ENCODE data around the gene NFATC2IP.
A peak's percentile ranks its signal among the peaks of the same experiment; 100 is the strongest.
"Not testable (repeated sequence)": the region's sequence is repeated elsewhere in the genome, so short reads cannot be mapped to it uniquely, and the experiment has no call there.

Gene NFATC2IP

DNA sequence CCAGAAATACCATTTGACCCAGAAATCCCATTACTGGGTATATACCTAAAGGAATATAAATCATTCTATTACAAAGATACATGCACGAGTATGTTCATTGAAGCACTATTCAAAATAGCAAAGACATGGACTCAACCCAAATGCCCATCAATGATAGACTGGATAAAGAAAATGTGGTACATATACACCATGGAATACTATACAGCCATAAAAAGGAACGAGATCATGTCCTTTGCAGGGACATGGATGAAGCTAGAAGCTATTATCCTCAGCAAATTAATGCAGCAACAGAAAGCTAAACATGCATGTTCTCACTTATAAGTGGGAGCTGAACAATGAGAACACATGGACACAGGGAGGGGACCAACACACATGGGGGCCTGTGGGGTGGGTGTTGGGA, 24.5 kb upstream of the NFATC2IP start:
- DNase-seq = not testable (repeated sequence)

DNA sequence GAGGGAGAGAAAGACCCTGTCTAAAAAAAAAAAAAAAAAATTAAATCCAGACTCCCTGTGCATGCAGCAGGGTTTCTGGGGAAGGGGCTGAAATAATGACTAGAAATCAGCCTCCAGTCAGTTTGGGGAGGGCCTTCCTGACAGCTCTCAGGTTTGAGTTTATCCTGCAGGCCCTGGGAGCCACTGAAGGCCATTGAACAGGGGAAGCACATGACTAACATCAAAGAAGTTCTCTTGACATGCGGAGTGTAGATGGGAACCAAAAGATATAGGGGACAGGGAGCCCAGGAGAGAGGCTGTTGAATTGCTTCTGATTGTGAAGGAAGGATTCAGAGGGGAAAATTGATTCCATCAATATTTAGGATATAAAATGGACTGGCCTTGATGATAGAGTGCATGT, 22.9 kb upstream of the NFATC2IP start:
- DNase-seq = no peak

DNA sequence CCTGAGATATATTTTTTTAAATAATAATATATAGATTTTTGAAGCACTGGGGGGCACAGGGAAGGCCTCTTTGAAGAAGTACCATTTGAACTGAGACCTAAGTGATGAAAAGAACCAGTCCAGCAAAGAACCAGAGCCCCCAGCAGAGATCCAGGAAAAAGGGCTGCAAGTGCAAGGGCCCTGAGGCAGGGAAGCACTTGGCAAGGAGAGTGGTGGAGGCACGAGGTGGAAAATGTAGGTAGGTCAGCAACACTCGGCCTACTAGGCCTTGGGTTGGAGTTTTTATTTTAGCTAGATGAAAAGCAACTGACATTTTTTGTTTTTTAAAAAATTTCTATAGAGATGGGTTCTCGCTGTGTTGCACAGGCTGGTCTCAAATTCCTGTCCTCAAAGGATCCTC, 20.5 kb upstream of the NFATC2IP start:
- no peak for DNase-seq

DNA sequence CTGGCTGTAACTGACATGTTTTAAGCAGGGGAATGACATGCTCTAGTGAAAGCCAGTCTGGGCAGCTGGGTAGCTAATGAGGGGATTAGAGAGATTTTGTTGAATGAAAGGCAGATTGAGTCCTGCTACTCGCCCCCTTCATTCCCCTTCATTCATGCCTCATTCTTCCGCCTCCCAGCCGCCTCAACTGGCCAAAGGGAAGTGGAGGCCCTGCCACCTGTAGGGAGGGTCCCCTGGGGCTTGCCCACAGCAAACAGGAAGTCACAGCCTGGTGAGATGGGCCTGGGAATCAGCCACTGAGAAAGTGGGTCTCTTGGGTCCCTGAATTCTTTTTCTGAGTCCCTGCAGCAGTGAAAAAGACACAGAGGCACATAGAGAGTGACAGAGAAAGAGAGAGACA, 20.1 kb upstream of the NFATC2IP start:
- no peak for DNase-seq

DNA sequence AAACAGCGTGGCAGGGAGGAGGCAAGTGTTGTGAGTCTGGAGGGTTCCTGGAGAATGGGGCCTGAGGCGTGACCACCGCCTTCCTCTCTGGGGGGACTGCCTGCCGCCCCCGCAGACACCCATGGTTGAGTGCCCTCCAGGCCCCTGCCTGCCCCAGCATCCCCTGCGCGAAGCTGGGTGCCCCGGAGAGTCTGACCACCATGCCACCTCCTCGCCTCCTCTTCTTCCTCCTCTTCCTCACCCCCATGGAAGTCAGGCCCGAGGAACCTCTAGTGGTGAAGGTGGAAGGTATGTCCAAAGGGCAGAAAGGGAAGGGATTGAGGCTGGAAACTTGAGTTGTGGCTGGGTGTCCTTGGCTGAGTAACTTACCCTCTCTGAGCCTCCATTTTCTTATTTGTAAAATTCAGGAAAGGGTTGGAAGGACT, 18.9 kb upstream of the NFATC2IP start, which contains the start of gene CD19:
TSS of gene CD19 (plus strand) at position 171 of the 425 bp plus-strand sequence. CDS start at position 201, 30 bp downstream.
- no peak for DNase-seq

DNA sequence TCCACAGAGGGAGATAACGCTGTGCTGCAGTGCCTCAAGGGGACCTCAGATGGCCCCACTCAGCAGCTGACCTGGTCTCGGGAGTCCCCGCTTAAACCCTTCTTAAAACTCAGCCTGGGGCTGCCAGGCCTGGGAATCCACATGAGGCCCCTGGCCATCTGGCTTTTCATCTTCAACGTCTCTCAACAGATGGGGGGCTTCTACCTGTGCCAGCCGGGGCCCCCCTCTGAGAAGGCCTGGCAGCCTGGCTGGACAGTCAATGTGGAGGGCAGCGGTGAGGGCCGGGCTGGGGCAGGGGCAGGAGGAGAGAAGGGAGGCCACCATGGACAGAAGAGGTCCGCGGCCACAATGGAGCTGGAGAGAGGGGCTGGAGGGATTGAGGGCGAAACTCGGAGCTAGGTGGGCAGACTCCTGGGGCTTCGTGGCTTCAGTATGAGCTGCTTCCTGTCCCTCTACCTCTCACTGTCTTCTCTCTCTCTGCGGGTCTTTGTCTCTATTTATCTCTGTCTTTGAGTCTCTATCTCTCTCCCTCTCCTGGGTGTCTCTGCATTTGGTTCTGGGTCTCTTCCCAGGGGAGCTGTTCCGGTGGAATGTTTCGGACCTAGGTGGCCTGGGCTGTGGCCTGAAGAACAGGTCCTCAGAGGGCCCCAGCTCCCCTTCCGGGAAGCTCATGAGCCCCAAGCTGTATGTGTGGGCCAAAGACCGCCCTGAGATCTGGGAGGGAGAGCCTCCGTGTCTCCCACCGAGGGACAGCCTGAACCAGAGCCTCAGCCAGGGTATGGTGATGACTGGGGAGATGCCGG, 18.2 kb upstream of the NFATC2IP start:
- DNase-seq = no peak

DNA sequence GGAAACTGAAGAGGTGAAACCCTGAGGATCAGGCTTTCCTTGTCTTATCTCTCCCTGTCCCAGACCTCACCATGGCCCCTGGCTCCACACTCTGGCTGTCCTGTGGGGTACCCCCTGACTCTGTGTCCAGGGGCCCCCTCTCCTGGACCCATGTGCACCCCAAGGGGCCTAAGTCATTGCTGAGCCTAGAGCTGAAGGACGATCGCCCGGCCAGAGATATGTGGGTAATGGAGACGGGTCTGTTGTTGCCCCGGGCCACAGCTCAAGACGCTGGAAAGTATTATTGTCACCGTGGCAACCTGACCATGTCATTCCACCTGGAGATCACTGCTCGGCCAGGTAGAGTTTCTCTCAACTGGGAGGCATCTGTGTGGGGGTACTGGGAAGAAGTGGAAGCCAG, 17.6 kb upstream of the NFATC2IP start:
- no peak for DNase-seq

DNA sequence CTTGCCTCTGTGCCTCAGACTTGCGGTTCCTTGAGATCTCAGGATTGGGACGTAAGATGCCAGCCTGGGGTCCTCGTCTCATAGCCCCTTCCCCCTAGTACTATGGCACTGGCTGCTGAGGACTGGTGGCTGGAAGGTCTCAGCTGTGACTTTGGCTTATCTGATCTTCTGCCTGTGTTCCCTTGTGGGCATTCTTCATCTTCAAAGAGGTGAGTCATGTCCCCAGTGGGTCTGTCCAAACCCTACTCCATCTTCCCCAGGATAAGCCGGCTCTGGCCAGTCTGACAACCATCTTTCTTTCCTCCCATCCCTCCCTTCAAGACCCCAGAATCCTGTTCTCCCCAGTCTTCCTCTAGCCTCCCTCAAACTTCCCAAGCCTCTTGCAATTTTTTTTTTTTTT, 15.4 kb upstream of the NFATC2IP start:
- no peak for DNase-seq

DNA sequence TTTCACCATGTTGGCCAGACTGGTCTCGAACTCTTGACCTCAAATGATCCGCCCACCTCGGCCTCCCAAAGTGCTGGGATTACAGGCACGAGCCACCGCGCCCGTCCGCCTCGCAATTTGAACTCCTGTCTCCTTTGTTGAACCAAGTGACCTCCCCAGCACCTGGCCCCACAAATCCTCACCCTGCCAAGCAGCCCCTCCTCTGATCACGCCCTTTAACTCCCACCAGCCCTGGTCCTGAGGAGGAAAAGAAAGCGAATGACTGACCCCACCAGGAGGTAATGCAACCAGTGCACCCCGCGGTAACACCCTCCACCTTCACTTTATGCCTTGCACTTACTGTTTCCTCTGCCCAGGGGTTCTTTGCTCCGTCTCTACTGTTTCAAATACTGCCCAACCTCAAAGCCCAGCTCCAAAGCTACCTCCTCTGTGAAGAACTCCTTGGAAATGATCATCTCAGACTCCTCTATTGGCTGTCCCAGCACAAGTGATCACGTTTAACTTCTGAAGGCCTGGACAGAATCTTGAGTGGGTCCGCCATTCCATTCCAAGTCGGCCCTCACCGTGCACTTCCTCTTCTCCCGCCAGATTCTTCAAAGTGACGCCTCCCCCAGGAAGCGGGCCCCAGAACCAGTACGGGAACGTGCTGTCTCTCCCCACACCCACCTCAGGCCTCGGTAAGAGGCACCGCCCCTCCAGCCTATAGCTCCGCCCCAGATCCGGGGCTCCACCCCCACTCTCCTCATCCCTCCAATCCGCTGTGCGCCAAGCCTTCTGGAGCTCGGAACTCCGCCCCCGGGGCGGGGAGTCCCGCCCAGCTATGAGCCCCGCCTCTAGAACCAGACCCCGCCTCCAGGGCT, 14.6 kb upstream of the NFATC2IP start:
- peak; percentile 87 to 90 for DNase-seq

DNA sequence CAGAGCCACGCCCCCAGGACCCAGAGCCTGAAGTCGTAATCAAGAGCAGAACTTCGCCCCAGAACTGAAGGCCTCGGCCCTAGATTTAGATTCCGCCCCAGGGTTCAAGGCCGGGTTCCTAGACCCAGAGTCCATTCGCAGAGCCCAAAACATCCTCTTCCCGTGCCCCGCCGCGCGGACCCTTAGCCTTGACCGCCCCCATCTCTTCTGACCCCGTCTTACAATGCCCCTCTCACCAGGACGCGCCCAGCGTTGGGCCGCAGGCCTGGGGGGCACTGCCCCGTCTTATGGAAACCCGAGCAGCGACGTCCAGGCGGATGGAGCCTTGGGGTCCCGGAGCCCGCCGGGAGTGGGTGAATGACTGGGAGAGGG, 14.0 kb upstream of the NFATC2IP start:
- no peak for DNase-seq

DNA sequence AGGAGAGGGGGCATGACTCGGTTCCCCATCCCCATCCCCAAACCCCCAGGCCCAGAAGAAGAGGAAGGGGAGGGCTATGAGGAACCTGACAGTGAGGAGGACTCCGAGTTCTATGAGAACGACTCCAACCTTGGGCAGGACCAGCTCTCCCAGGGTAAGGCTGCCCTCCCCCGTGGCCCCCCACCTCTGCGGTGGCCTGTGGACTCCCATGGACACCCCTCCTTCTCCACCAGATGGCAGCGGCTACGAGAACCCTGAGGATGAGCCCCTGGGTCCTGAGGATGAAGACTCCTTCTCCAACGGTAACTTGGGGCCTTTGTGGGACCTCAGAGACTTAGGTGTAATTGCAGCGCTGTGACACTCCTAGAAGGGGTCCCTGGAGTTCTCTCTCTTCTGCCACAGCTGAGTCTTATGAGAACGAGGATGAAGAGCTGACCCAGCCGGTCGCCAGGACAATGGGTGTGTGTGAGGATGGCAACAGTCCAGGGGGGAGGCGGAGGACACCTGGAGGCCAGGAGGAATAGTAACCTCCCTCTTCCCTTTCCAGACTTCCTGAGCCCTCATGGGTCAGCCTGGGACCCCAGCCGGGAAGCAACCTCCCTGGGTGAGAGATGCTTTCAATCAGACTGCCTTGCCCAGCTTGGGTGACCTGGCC, 13.4 kb upstream of the NFATC2IP start:
- DNase-seq = no peak

DNA sequence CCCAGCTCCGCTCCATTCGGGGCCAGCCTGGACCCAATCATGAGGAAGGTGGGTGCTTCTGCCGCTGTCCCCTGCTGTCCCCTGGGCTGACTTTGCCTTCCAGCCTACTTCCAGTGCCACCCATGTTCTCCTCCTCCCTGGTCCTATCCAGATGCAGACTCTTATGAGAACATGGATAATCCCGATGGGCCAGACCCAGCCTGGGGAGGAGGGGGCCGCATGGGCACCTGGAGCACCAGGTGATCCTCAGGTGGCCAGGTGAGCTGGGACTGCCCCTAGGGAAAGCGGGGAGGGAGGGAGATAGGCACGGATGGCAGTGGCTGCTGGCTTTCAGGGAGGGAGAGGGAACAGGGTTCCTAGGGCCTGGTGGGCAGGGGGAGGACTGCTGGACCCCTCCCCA, 12.0 kb upstream of the NFATC2IP start:
- no peak for DNase-seq

DNA sequence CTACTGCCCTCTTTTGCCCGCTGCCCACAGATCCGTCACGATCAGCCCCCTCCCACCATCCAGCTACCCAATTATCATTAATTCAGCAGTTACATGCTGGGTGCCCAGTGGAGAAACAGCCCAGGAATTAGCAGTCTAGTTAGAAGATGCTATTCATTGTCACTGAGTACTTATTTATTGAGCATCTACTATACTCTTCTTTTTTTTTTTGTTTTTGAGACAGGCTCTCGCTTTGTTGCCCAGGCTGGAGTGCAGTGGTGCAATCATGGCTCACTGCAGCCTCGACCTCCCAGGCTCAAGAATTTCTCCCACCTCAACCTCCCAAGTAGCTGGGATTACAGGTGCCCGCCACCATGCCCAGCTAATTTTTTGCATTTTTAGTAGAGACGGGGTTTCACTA, 10.9 kb upstream of the NFATC2IP start:
- not testable (repeated sequence) for DNase-seq

DNA sequence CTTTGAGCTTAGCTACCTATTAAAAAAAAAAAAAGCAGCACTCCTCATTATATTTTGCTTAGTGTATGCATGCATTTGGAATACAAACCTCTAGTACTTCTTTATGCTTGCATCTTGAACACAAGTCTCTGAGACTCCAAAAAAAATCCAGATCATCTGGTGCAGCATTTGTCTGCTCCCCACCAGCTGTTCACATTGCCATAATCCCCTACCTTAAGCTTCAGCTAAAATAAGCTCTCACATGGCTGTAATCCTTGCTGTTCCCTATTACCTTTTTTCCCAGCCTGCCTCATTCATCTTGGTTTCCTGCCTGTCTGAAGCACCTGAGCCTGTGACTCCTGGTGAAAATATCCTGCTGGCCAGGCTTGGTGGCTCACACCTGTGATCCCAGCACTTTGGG, 7.5 kb upstream of the NFATC2IP start:
- no peak for DNase-seq

DNA sequence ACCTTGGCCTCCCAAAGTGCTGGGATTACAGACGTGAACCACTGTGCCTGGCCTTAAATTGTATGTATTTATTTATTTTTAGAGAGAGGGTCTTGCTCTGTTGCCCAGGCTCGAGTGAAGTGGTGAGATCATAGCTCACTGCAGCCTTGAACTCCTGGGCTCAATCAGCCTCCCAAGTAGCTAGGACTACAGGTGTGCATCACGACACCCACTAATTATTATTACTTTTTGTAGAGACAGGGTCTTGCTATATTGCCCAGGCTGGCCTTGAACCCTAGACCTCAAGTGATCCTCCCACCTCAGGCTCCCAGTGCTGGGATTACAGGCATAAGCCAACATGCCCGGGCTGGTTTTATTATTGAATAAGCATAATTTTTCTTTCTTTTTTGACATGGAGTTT, 4.1 kb upstream of the NFATC2IP start:
- DNase-seq = no peak

DNA sequence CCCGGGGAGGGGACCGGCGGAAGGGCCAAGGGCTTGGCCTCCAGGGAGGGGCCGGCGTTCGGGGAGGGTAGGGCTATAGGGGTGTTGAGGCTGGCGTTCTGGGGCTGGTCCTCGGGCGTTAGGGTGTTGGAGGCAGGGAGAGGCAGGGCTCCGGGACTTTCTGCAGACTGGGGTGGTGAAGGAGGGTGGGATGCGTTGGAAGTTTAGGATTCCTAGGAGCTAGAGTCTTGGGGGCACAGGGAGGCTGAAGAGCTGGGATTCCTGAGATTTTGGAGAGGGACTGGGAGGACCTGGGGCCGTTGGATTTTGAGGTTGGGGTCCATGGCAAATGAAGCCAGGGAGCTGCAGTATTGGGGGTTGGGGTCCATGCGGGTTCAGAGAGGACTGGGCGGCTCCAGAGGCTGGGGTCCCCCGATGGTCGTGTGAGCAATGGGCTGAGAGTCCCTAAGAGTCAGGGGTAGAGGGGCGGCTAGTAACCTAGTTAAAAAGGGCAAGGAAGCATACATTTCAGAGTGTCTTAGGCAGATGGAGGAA, 740 bp downstream of the NFATC2IP start:
- DNase-seq = no peak

DNA sequence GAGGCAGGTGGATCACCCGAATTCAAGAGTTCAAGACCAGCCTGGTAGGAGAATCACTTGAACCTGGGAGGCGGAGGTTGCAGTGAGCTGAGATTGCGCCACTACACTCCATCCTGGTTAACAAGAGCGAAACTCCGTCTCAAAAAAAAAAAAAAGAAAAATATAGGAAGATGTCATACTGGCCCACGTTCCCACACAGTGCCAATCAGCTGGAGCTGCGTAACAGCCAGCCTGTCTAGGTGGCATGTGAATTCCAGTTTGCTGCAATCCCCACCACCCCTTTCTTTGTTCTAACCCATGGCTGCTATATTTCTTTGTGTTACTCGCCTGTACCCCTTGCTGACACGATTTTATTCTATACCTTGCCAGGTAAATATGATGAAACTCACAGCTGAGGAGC, 7.5 kb downstream of the NFATC2IP start:
- DNase-seq = no peak

DNA sequence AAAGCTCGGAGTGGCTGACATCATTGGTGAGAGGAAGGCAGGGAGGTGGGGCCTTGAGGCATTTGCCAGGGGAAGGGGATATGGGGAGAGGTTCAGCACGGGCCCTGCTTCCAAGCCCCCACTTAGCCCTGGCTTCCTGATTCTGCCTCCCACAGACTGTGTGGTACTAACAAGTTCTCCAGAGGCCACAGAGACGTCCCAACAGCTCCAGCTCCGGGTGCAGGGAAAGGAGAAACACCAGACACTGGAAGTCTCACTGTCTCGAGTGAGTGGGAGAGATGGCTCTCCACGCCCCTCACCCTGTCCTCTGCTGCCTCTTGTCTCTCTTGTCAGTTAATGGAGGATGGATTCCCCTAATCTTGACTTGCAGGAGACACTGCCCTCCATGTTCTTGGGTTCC, 8.1 kb downstream of the NFATC2IP start:
- no peak for DNase-seq

DNA sequence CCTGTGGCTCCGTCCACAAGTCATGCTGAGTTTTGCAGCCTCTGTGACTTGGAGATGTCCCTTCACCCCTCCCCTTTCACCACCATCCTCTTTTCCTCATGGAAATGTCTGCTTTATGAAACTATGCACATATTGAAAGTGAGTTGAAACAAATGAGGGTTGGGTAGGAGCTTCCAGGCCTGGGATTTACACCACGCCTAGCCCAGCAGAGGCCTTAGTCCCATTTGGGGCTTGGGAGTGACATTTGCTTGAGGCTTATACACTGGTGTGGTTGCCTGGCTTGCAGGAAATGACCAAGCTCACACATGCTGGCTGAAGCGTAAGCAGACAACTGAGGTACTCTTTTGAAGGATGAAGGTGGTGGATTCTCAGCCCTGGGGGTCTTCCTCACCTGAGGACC, 13.3 kb downstream of the NFATC2IP start:
- DNase-seq = no peak

DNA sequence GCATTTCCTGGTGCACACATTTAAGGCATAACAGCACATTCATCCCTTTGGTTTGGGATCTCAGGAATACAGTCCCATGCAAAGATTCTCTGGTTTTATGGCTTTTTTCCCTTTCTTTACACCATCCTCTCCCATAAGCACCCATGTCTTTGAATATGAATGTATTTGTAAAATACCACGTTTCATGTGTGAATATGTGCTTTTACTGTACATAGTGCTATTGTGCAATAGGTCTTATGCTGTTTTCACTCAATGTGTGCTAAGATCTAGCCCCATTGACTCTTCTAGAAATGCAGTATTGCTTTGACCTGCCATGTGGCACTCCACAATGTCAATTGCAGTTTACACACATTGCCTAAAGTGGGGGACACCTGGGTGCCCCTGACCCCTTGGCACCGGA, 13.8 kb downstream of the NFATC2IP start:
- DNase-seq = no peak

DNA sequence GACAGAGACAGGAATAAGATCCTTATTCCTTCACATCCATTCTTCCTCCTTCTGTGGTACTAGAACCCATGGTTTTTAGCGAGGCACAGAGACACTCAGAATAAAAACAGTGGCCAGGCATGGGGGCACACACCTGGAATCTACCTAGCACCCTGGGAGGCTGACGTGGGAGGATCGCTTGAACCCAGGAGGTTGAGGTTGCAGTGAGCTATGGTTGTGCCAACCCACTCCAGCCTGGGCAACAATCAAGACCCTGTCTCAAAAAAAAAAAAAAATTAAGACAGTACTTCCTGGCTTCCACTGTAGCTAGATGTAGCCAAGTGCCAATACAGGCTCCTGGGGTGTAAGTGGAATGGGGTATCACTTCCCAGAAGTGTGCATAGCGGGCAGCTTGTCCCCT, 16.4 kb downstream of the NFATC2IP start:
- DNase-seq = no peak

DNA sequence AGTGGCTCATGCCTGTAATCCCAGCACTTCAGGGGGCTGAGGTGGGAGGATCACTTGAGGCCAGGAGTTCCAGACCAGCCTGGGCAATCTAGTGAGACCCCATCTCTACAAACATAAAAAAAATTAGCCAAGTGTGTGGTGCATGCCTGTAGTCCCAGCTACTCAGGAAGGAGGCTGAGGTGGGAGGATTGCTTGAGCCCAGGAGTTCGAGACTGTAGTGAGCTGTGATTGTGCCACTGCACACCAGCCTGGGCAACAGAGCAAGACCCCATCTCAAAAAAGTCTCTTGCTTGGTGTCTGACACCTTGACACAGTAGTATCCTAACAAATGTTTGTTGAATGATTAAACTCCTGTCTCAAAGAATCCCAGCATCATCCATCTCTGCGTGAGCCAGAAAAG, 19.0 kb downstream of the NFATC2IP start:
- not testable (repeated sequence) for DNase-seq

DNA sequence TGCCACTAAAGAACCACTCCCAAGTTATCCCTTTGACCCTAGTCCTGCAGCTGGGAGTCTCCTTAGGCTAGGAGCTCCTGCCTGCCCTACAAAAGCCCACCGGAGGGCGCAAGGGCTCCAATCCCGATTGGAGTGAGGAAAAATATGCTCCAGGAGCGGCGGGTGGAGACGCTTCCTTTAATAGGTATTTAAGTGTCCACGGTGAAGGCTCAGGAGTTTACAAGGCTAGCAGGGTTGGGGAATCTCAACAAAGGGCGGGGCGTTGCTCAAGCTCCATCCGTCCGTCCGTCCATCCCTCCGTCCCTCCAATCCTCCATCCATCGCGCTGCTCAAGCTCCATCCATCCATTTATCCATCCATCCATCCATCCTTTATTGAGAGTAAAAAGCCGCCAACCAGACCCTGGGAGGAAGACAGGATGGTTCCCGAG, 23.3 kb downstream of the NFATC2IP start:
- peak; percentile 50 to 59 for DNase-seq

Measured in activated CD4-positive, alpha-beta T cell treated with anti-CD3 and anti-CD28 coated beads, Interleukin-2, amount 50 U/mL, for 48 hours (primary cell).